Astrocyte (in vitro differentiated cells and primary cell): ENCODE measurements around the gene TLE2.

Experiments
- EZH2 ChIP-seq: IDR thresholded peaks from 2 replicates; pipeline ENCODE4 v1.6.1; 2012; ENCODE audit warnings: mild to moderate bottlenecking, low read length, inconsistent platforms; ENCODE audit not compliant: insufficient read depth
- TF ChIP-seq, protein P1 (sequence below): IDR thresholded peaks from 2 replicates; pipeline ENCODE4 v1.5.1; 2011; ENCODE audit warnings: low read depth, mild to moderate bottlenecking, inconsistent platforms, low read length, moderate library complexity; ENCODE audit not compliant: insufficient read depth

DNA sequence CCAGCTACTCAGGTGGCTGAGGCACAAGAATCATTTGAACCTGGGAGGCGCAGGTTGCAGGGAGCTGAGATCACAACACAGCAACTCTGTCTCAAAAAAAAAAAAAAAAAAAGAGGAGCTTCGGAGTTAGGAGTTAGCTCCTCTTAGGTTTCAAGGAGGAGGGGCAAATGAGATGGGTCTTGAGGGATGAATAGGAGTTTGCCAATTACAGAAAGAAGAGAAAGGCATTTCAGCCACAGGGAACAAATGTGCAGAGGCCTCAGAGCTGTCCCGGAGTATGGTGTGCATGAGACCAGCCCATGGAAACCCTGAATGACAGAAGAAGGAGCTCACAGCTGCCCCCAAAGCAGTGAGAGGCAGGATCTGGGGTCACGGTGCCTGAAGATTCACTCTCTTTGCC is 24.6 kb downstream of the TLE2 start:
- TF ChIP-seq, protein P1, sequence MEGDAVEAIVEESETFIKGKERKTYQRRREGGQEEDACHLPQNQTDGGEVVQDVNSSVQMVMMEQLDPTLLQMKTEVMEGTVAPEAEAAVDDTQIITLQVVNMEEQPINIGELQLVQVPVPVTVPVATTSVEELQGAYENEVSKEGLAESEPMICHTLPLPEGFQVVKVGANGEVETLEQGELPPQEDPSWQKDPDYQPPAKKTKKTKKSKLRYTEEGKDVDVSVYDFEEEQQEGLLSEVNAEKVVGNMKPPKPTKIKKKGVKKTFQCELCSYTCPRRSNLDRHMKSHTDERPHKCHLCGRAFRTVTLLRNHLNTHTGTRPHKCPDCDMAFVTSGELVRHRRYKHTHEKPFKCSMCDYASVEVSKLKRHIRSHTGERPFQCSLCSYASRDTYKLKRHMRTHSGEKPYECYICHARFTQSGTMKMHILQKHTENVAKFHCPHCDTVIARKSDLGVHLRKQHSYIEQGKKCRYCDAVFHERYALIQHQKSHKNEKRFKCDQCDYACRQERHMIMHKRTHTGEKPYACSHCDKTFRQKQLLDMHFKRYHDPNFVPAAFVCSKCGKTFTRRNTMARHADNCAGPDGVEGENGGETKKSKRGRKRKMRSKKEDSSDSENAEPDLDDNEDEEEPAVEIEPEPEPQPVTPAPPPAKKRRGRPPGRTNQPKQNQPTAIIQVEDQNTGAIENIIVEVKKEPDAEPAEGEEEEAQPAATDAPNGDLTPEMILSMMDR = no peak
- TF ChIP-seq EZH2 = no peak
